Measurements from ENCODE around the gene SLN. TPM values are rescaled to one million over a fixed set of nuclear protein-coding genes. Genes with fewer than 3 reads are reported as not detected.

SLN gene
- total and polyA plus RNA-seq, 2 donors (not counting 3 experiments of a cell fraction or from before 2014, with no cell fraction given): 0.25 TPM; not detected in 1

- Histone ChIP-seq H3K4me2 (ENCODE audit: insufficient read depth, low read length) (no peak overlapping the region), H3K27ac (ENCODE audit: insufficient read depth, low read depth, low read length) (no peak overlapping the region)
- intact Hi-C loops (cut with micrococcal nuclease): no loop called here
These were observed 50.2 kb downstream of the SLN start for GRCh38 chr11:107661656-107662055.

More at GRCh38 chr11:107661656-107662055, 50.2 kb downstream of the SLN start:
- peaks cover 2% of the 10 kb centered on the region for H3K9me1 ChIP-seq (replicated peaks; ENCODE audit: control insufficient read depth, extremely low read depth, insufficient read depth, low read length)
- no peaks in the 10 kb centered on the region for H3K36me3 ChIP-seq (ENCODE audit: control insufficient read depth in 2 of 2, extremely low read depth in 1 of 2, insufficient read depth in 2 of 2, low read length in 2 of 2)
- H2AFZ ChIP-seq (ENCODE audit: low read depth, low read length): no peak overlapping the region
- dilution Hi-C loops (cut with MboI; ENCODE audit: extremely low pct_ligation_motif_present, low sequenced_read_pairs): no loop called here
- TF ChIP-seq MYC (IDR thresholded peaks at IDR 0.05; ENCODE audit: low read depth, low read length) (no peak), POLR2A (IDR thresholded peaks at IDR 0.05; ENCODE audit: low read depth, low read length) (no peak), GATA2 (IDR thresholded peaks at IDR 0.05; ENCODE audit: insufficient read depth, insufficient read length, low read depth, low read length) (no peak), JUN (IDR thresholded peaks at IDR 0.05; ENCODE audit: borderline replicate concordance, insufficient read depth, insufficient read length, low read depth) (no peak), FOS (IDR thresholded peaks at IDR 0.05; ENCODE audit: borderline replicate concordance, insufficient read depth, low read length) (no peak), EZH2 (IDR thresholded peaks at IDR 0.05; ENCODE audit: borderline replicate concordance, low read depth, low read length, severe bottlenecking) (no peak), POLR2AphosphoS5 (IDR thresholded peaks at IDR 0.05; ENCODE audit: insufficient read depth, low read depth, low read length) (no peak)
- TF ChIP-seq, protein P1, sequence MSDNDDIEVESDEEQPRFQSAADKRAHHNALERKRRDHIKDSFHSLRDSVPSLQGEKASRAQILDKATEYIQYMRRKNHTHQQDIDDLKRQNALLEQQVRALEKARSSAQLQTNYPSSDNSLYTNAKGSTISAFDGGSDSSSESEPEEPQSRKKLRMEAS (IDR thresholded peaks at IDR 0.05; ENCODE audit: insufficient read depth, insufficient read length): no peak
- TF ChIP-seq, protein P2, sequence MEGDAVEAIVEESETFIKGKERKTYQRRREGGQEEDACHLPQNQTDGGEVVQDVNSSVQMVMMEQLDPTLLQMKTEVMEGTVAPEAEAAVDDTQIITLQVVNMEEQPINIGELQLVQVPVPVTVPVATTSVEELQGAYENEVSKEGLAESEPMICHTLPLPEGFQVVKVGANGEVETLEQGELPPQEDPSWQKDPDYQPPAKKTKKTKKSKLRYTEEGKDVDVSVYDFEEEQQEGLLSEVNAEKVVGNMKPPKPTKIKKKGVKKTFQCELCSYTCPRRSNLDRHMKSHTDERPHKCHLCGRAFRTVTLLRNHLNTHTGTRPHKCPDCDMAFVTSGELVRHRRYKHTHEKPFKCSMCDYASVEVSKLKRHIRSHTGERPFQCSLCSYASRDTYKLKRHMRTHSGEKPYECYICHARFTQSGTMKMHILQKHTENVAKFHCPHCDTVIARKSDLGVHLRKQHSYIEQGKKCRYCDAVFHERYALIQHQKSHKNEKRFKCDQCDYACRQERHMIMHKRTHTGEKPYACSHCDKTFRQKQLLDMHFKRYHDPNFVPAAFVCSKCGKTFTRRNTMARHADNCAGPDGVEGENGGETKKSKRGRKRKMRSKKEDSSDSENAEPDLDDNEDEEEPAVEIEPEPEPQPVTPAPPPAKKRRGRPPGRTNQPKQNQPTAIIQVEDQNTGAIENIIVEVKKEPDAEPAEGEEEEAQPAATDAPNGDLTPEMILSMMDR (IDR thresholded peaks at IDR 0.05; ENCODE audit: extremely low read depth in 1 of 2, insufficient read depth in 1 of 2, low read depth in 1 of 2, low read length in 2 of 2): no peak
- no peaks in the 10 kb centered on the region for H3K4me1 ChIP-seq (ENCODE audit: control insufficient read depth, extremely low read depth, insufficient read depth, low read length)
- H3K79me2 ChIP-seq (ENCODE audit: control insufficient read depth, insufficient read depth, low read length): no peaks in the 10 kb centered on the region
- no peaks in the 10 kb centered on the region for H3K9me3 ChIP-seq (replicated peaks; ENCODE audit: control insufficient read depth, insufficient read depth, low read length)
- H3K4me3 ChIP-seq (replicated peaks in 1 of 3; ENCODE audit: insufficient read depth in 1 of 3, low read depth in 1 of 3, low read length in 3 of 3): no peak overlapping the region
- no peak overlapping the region for H3K9ac ChIP-seq (replicated peaks; ENCODE audit: extremely low read depth, insufficient read depth, low read length)
- no TSS peak for BruUV-seq (replicated peaks)
- ChIA-PET POLR2A (no interaction called here), CTCF (interaction anchor here (1.5 kb wide), 1 partner anchor 8 kb away, joined by 5 read pairs; no protein-coding TSS in a partner anchor)
- FAIRE-seq: no peak
- H3K27me3 ChIP-seq (ENCODE audit: control insufficient read depth in 2 of 2, insufficient read depth in 2 of 2, low read length in 2 of 2): no peaks in the 10 kb centered on the region
- DNase-seq (ENCODE audit: low read depth, low spot score): no peak
- H4K20me1 ChIP-seq (replicated peaks; ENCODE audit: control insufficient read depth, extremely low read depth, insufficient read depth, low read length): no peaks in the 10 kb centered on the region

Measured in endothelial cell of umbilical vein (primary cell).